SJSA1 (cell line): Measurements from ENCODE around the gene CYTIP. TPM values are rescaled to one million over a fixed set of nuclear protein-coding genes. Genes with fewer than 3 reads are reported as not detected.
"Not testable (repeated sequence)": the region's sequence is repeated elsewhere in the genome, so short reads cannot be mapped to it uniquely, and the experiment has no call there.

Experiments used
- DNase-seq, 2 experiments: peaks; one replicate each; pipeline ENCODE4 v3.0.0-alpha.2; 2015 to 2020; ENCODE audit warnings: low spot score in 2 of 2, low read depth in 1 of 2
- H3K27ac ChIP-seq: fragments of 250-450 bp; sonication (Bioruptor Pico); 2 replicates; pipeline ENCODE4 v1.5.1; 2020; ENCODE audit warnings: mild to moderate bottlenecking, moderate library complexity
- H3K27me3 ChIP-seq: fragments of 250-450 bp; sonication (Bioruptor Pico); replicated peaks from 2 replicates; pipeline ENCODE4 v1.5.1; 2020; ENCODE audit warnings: mild to moderate bottlenecking, moderate library complexity
- H3K36me3 ChIP-seq: fragments of 250-450 bp; sonication (Bioruptor Pico); 2 replicates; pipeline ENCODE4 v1.5.1; 2020; ENCODE audit warnings: mild to moderate bottlenecking
- H3K4me1 ChIP-seq: fragments of 250-450 bp; sonication (Bioruptor Pico); replicated peaks from 2 replicates; pipeline ENCODE4 v1.6.1; 2021; ENCODE audit warnings: mild to moderate bottlenecking
- H3K4me3 ChIP-seq: fragments of 250-450 bp; sonication (Bioruptor Pico); 2 replicates; pipeline ENCODE4 v1.5.1; 2020; ENCODE audit warnings: mild to moderate bottlenecking
- H3K9me3 ChIP-seq: fragments of 250-450 bp; sonication (Bioruptor Pico); replicated peaks from 2 replicates; pipeline ENCODE4 v1.5.1; 2020; ENCODE audit warnings: mild to moderate bottlenecking
- total RNA-seq: library from RNA; depleted of rRNA; stranded (reverse); fragments of >200 nt; shearing (Covaris generic); gene quantifications from 2 replicates; pipeline ENCODE4 v1.2.3, GENCODE V29; 2014

CYTIP gene
- total RNA-seq, 1 experiment from 2014 or later: not detected

- H3K36me3 ChIP-seq, H3K4me1 ChIP-seq, H3K4me3 ChIP-seq, H3K9me3 ChIP-seq, DNase-seq, H3K27me3 ChIP-seq, H3K27ac ChIP-seq: not testable (repeated sequence)
These were observed 40.9 kb downstream of the CYTIP start for GRCh38 chr2:157402801-157403485.

GRCh38 chr2:157395811-157396210 lies 48.1 kb downstream of the CYTIP start:
- 0 out of 2 replicates have a peak, but pooled peaks cover 2% of the 10 kb centered on the region for H3K27me3 ChIP-seq
- no peaks in the 10 kb centered on the region for H3K36me3 ChIP-seq
- H3K9me3 ChIP-seq: no peaks in the 10 kb centered on the region
- H3K4me1 ChIP-seq: no peaks in the 10 kb centered on the region
- no peak overlapping the region for H3K27ac ChIP-seq
- H3K4me3 ChIP-seq: no peak overlapping the region
- DNase-seq: no peak

- H3K4me3 ChIP-seq: no peak overlapping the region
These were observed 49.0 kb downstream of the CYTIP start for GRCh38 chr2:157394928-157395327.

GRCh38 chr2:157393348-157393747 lies 50.5 kb downstream of the CYTIP start:
- H3K9me3 ChIP-seq: no peaks in the 10 kb centered on the region
- H3K4me3 ChIP-seq: no peak overlapping the region
- H3K4me1 ChIP-seq: no peaks in the 10 kb centered on the region
- no peak for DNase-seq
- no peak overlapping the region for H3K27ac ChIP-seq
- H3K27me3 ChIP-seq: 0 out of 2 replicates have a peak, but pooled peaks cover 2% of the 10 kb centered on the region
- H3K36me3 ChIP-seq: no peaks in the 10 kb centered on the region

More at GRCh38 chr2:157394928-157395327, 49.0 kb downstream of the CYTIP start:
- Histone ChIP-seq H3K9me3 (no peaks in the 10 kb centered on the region), H3K27ac (no peak overlapping the region), H3K27me3 (0 out of 2 replicates have a peak, but pooled peaks cover 2% of the 10 kb centered on the region), H3K36me3 (no peaks in the 10 kb centered on the region), H3K4me1 (no peaks in the 10 kb centered on the region)
- DNase-seq: no peak

- H3K27me3 ChIP-seq: no peaks in the 10 kb centered on the region
- H3K4me3 ChIP-seq: no peak overlapping the region
- no peaks in the 10 kb centered on the region for H3K36me3 ChIP-seq
- H3K4me1 ChIP-seq: no peaks in the 10 kb centered on the region
- no peak overlapping the region for H3K27ac ChIP-seq
- no peak for DNase-seq
- no peaks in the 10 kb centered on the region for H3K9me3 ChIP-seq
These were observed 55.1 kb downstream of the CYTIP start for GRCh38 chr2:157388827-157389226.

- Histone ChIP-seq H3K27me3 (no peaks in the 10 kb centered on the region), H3K4me3 (no peak overlapping the region), H3K27ac (no peak overlapping the region), H3K4me1 (no peaks in the 10 kb centered on the region), H3K36me3 (no peaks in the 10 kb centered on the region), H3K9me3 (no peaks in the 10 kb centered on the region)
- DNase-seq: no peak
These were observed 57.1 kb downstream of the CYTIP start for GRCh38 chr2:157386747-157387146.

GRCh38 chr2:157386247-157386646 lies 57.6 kb downstream of the CYTIP start:
- Histone ChIP-seq H3K4me1 (no peaks in the 10 kb centered on the region), H3K27ac (no peak overlapping the region), H3K27me3 (no peaks in the 10 kb centered on the region), H3K36me3 (no peaks in the 10 kb centered on the region), H3K9me3 (no peaks in the 10 kb centered on the region), H3K4me3 (no peak overlapping the region)
- no peak for DNase-seq

- Histone ChIP-seq H3K27me3 (no peaks in the 10 kb centered on the region), H3K4me1 (no peaks in the 10 kb centered on the region), H3K27ac (no peak overlapping the region), H3K36me3 (no peaks in the 10 kb centered on the region), H3K9me3 (no peaks in the 10 kb centered on the region), H3K4me3 (no peak overlapping the region)
- no peak for DNase-seq
These were observed 66.0 kb downstream of the CYTIP start for GRCh38 chr2:157377861-157378260.

- no peaks in the 10 kb centered on the region for H3K27me3 ChIP-seq
- no peak for DNase-seq
- no peaks in the 10 kb centered on the region for H3K36me3 ChIP-seq
- no peaks in the 10 kb centered on the region for H3K4me1 ChIP-seq
- no peak overlapping the region for H3K27ac ChIP-seq
- no peaks in the 10 kb centered on the region for H3K9me3 ChIP-seq
- H3K4me3 ChIP-seq: no peak overlapping the region
These were observed 67.8 kb downstream of the CYTIP start for GRCh38 chr2:157376041-157376440.

- Histone ChIP-seq H3K36me3 (no peaks in the 10 kb centered on the region), H3K4me3 (no peak overlapping the region), H3K4me1 (no peaks in the 10 kb centered on the region), H3K27ac (no peak overlapping the region), H3K27me3 (no peaks in the 10 kb centered on the region), H3K9me3 (no peaks in the 10 kb centered on the region)
- DNase-seq: no peak
These were observed 68.5 kb downstream of the CYTIP start for GRCh38 chr2:157375384-157375783.

- H3K36me3 ChIP-seq, H3K27ac ChIP-seq, H3K4me3 ChIP-seq, H3K4me1 ChIP-seq, DNase-seq, H3K27me3 ChIP-seq, H3K9me3 ChIP-seq: not testable (repeated sequence)
These were observed 75.4 kb downstream of the CYTIP start for GRCh38 chr2:157368508-157368907.

- no peaks in the 10 kb centered on the region for H3K27me3 ChIP-seq
- DNase-seq: no peak
- H3K36me3 ChIP-seq: no peaks in the 10 kb centered on the region
- no peaks in the 10 kb centered on the region for H3K9me3 ChIP-seq
- H3K4me1 ChIP-seq: no peaks in the 10 kb centered on the region
- no peak overlapping the region for H3K4me3 ChIP-seq
- H3K27ac ChIP-seq: no peak overlapping the region
These were observed 76.2 kb downstream of the CYTIP start for GRCh38 chr2:157367704-157368103.
